NCI-H510A (cell line): Measurements from ENCODE around the gene PHACTR1.

Experiments used
- DNase-seq: peaks from one replicate; lab custom pipeline; 2025; lab: John Stamatoyannopoulos, UW

The PHACTR1 gene

DNA sequence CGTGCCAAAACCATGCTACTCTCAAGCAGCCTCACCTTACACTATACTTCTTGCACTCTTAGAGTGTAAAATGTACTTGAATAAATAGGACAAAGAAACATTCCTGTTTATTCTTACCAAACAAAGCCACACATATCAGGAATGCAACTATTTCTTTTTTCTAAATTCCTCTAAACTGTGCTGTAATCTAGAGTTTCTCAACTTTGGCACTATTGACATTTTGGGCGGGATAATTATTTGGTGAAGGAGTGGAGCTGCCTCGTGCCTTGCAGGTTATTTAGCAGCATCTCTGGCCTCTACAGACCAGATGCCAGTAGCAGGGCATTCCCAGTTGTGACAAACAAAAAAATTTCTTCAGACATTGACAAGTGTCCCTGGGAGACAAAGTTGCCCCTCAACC lies 86.9 kb downstream of the PHACTR1 start:
- no peak for DNase-seq

DNA sequence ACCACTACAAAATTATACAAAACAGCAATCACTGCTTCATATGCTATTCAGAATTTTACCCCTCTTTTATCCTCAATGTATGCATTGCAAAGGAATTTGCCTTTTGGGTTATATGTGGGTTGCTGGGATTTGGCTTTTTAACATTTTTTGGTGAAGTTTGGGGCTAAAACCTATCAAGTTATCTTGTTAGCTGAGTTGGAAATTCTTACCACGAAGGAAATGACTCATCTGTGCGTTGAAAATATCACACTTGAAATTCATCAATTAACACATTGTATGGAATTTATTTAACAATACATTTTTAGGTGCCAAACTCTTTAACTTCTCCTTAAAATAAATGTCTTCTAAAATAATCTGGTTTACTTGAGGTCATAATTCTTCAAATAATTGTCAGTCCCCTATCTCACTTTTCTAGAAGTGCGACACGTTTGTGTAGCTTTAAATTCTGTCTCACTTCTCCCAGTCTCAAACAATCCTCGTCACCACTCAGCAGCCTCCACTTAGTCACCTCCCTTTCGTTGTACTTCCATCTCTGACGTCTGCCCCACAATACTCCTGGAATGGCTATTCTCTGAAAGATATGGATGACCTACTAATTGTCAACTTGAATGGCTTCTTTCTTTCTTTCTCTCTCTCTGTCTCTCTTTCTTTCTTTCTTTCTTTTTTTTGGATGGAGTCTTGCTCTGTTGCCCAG lies 88.5 kb downstream of the PHACTR1 start:
- no peak for DNase-seq

DNA sequence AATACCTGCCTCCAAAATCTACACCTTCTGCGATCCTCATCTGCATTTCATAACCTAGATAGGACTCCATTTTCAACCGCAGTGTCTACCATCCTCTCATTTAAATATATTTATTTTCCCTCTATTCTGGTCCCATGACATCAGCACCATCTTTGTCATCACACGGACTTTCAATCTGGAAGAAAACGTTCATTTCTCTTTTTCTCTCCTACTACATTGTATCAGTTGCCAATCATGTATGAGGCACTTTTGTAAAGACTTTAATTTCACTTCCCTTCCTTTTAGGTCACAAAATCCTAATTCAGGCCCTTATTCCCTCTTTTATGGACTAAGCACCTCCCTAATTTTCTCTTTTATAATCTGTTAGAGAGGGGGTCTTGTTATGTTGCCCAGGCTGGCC lies 89.6 kb downstream of the PHACTR1 start:
- DNase-seq: no peak

DNA sequence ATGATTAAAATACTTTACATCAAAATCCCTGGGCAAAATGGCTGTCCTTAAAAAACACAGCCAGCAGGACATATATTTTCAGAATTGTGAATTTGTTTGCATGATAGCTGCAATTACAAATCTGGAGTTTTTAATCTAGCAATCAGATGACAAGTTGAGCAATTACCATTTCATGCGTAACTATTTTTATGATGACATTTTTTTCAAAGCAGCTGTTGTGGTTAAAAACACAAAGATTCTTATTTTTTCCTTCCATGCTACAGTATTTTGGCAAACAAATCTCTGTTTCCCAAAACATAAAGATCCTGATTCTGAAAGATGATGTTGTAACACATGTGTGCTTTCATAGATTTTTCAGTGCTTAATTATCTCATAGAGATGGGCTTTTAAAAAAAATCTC lies 90.2 kb downstream of the PHACTR1 start:
- DNase-seq: no peak

DNA sequence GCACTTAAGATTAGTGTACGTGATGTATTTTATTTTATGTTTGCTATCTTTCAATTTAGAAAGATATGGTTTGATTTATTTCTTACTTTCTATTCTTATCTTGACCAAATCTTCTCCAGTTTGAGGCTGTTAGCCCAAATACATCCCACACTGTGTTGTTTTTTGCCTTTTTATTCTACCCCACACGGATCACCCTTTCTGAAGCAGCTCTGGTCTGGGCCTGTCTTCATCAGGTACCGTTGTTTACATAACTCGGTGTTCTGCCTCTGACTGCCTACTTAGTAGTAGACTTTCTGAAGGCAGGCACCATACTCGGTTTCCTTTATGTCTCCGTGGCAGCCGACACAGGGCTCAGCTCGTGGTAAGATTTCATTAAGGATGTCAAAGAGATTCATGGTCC lies 95.0 kb downstream of the PHACTR1 start:
- DNase-seq: no peak

DNA sequence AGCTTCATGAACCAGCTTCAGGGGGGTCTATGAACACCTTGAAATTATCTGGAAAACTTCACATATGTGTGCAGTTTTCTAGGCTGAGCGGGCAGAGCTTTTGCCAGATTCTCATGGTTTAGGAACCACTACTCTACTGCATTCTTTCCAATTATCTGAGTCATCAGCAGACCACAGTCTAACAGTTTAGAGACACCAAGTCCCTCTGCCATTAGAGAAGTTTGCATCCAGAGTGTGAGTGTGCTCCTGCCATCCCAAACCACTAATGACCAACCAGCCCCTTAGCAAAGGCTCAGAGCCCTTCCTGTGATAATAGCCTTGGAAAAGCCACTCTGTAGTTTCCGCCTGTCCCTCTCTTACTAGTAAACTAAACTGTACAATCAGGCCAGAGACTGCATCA lies 96.8 kb downstream of the PHACTR1 start:
- no peak for DNase-seq

DNA sequence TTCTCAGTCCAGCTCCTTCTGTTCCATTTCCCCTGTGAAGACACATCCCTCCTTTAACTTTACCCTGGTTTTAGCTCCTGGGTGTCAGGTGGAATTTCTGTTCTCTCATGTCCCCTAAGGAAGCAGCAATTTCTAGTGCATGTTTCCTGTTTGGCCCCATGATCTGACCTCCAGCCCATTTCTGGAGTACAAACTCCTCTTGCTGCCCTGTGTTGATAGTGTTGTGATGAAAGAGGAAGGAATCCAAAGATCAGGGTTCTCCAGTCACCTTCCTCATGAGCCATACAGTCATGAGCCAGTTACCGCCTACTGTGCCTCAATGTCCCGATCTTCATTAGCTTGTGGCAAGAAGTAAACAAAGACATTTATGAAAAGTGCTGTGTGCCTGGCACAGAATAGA lies 97.4 kb downstream of the PHACTR1 start:
- no peak for DNase-seq

DNA sequence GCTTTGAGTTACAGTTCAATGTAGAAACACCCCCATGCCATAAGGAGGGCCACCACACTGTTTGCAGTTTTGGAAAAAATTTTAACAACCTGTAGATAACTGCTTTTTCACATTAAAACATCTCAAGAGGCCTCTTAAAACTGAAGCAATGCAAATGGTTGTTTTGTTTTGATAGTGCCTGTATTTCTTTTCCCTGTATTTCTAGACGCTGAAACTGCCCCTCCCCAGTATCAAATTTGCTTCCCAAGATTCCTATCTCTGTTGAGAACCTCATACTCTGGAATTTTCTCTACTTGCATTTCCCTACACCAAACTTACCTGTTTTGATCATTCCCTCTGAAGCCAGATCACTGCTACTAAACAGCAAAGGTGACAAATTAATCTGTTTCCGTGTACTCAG lies 98.5 kb downstream of the PHACTR1 start:
- no peak for DNase-seq

DNA sequence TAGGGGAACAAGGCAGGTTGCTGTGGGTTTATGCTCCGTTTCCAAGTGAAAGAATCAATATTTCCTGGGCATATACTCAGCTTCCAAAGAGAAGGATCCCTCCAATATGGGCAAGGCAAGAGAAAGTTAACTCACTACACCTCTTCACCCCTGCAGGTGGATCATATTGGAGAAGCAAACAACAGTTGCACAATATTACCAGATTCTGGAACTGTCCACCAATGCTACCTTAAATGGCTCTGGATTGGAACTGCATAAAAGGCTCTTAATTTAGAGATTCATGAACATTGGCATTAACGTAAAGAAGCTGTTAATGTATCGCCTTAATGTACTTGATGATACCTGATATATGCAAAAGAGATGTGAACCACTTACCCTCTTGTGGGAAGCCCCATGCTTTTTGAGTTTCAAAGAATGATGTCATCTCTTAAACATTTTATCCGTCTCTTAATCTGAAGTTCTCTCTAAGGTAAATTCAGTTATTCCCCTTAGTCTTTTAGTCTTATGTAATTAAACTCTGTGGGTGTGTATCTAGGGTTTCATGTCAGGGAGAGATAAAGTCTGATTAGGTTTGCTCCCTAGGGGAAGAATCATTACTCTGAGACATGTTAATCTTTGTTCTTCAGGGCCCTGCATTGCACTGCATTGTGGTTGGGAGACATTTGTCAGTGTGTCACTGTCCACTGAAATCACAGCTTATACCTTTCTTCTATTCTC lies 99.5 kb downstream of the PHACTR1 start:
- no peak for DNase-seq

DNA sequence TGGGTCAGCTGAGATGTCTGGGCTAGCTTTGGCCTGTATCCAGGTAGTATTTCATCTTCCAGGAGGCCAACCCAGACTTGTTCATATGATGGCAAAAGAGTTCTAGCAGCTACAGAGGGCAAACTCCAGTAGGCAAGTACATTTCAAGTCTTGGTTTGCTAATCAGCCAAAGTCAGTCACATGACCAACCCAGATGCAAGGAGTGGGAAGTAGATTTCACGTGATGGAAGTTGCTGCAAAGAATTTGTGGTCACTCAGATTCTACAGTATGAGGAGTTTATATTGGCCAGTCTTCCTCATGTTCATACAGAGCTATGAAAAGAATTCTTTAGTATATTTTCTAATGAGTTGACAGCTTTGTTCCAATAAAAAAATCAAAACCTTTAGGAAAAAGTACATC lies 101.8 kb downstream of the PHACTR1 start:
- no peak for DNase-seq

DNA sequence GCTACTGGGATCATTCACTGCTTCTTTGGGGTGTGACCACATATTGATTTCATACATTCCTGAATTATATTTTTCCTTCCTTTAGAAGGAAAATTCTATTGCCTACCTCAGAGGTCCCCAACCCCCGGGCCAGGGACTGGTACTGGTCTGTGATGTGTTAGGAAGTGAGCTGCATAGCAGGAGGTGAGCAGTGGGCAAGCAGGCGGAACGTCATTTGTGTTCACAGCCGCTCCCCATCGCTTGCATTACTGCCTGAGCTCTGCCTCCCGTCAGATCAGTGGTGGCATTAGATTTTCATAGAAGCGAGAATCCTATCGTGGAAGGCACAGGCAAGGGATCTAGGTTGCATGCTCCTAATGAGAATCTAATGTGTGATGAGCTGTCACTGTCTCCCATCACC lies 107.3 kb downstream of the PHACTR1 start:
- no peak for DNase-seq

DNA sequence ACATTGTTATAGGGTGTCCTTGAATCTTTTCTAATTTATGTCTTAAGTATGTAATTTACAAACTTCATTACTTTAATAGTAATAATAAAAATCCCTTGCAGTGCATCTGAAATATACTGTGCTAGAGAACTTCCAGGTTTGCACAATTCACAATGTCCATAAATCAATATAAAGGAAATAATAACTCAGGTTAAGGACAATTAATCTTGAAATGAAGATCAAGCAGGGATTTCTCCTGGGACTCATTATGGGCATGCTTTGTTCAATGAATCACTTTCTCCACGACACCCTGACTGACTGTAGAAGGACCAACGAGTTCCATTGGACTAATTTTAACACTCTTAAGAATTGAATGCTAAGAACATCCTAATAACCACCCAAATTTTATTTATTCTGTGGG lies 110.0 kb downstream of the PHACTR1 start:
- DNase-seq: no peak

DNA sequence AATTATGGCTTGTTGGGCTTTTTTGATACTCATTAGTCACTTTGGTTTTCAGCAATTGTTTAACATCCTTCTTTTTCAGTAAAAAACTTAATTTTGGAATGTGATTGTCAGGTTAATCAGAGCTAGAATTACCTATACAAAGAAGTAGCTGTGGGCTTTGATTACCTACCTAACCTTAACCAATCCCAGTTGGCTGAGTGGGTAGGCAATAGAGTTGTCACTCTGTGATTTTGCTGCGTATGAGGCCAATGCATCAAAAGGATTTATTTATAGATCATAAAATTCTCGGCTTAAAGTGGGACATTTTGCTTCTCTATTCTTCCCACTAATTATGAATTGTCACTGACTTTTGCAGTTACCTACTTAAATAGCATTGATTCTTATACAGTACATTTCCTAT lies 111.4 kb downstream of the PHACTR1 start:
- DNase-seq: no peak

DNA sequence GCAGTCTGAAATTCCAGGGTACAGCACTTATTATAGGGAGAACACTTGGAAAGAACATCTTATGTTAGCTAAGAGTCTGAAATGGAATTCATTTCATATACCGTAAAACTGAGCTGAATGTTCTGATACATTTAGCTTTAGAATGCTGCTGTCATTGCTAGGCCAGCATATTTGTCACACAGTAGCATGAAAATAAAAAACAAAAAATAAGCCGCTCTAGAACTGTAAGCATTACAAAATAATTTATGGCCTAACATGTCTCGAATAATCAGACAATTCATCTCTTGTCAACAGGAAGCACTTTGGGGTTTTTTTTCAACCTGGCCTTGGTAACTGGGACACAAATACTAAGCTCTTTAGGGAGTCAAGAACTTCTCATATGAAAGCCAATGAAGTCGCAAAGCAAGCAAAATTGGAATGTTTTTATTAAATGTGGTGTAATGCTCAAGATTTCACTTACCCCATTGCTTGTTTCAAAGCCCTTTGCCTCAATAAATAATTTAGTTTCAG lies 115.7 kb downstream of the PHACTR1 start:
- DNase-seq: no peak

DNA sequence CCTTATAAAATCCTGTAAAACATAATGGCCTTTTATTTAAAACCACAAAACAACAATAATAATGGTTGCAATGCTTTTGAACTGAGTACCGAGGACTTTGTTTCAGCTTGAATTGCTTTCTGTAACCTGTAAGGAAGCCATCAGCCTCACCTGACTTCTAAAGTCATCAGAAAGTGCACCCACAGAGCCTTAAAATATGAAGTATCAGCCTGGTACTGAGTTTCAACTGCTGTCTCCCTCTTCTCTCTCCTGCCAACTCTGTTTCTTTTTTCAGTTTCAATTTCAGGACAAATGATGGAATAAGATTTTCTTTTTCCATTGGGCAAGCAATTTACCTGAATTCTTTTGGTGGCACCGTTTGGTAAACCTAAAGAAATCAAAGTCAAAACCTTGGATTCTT lies 119.4 kb downstream of the PHACTR1 start:
- no peak for DNase-seq

DNA sequence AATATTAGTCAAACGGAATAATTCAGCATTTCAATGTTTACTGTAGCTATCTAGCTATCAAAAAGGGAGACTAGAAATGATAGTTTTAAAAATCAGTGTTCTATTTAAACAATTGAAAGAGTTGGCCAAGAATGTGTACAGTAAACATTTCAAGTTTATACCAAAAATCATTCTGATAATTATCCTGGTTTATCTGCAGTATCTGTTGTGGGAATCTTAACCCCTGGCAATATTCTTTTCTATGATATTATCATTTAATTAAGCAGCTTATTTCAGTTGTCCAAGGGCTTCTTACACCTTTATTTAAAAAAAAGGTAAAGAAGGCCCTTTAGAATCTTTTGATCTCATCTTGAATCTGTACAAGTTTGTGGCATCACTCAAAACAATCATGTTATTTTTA lies 125.1 kb downstream of the PHACTR1 start:
- DNase-seq: no peak

DNA sequence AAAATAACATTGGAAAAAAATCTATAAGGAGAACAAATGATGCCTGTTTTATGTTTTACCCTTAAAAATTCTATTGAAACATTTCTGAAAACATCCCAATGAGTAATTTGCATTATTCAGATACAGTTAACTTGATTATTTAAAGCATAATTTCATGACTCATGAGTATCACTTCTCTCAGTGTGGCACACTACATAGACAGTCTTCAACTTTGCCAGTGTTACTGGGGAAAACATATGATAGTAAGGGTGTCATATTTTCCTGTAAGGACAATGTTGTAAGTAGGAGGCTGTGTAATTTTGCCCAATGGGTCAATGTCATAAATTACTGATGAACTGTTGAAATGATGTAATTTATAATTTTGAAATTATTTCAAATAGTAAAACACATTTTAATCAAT lies 125.5 kb downstream of the PHACTR1 start:
- DNase-seq: no peak

DNA sequence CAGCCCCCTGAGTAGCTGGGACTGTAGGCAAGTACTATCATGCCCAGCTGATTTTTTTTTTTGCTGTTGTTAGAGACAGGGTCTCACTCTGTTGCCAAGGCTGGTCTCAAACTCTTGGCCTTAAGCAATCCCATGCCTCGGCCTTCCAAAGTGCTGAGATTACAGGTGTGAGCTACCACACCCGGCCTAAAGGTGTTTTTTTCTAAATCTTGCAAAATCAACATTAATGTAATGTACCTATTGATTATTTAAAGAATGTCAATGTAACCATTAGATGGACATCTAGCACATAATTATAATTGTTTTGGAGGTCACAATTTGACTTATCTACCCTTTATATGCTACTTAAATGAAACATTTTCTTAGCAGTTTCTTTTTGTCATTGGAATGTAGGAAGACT lies 126.1 kb downstream of the PHACTR1 start:
- DNase-seq: no peak

DNA sequence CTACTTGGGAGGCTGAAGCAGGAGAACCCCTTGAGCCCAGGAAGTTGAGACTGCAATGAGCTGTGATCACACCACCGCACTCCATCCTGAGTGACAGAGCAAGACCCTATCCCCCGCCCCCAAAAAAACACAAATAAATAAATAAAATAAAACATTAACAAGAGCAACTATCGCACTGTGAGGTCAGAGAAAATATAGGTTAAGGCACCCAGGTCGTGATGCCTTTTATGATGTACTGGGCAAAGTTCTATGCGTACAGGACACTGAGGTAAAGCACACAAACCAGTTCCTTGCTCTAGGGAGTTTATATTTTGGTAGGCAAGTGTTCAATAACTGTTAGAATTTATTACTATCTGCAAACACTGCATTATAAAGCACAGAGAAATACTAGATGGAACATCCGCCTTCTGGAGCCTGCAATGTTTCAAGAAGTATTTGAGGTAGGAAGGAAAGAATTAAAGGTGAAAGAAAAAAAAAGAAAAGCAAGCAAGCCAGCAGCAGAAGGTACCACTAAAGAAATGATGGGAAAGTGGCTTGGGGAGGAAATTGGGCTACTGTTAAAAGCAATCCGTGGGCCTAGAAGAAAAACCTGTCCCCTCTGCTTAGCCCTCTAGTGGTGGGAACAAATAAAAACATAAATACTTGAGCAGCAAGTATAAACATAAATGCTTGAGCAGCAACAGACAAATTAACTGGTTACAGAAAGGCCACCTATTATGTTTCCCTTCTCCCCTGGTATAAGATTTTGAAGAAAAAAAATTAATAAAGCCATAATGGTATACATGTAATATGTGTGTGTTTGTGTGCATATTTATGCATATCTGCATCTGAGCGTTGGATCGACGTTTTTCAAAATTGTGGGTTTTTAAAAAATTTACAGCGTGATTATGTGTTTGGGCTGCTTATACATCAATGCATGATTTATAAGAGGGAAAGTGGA lies 128.0 kb downstream of the PHACTR1 start:
- no peak for DNase-seq

DNA sequence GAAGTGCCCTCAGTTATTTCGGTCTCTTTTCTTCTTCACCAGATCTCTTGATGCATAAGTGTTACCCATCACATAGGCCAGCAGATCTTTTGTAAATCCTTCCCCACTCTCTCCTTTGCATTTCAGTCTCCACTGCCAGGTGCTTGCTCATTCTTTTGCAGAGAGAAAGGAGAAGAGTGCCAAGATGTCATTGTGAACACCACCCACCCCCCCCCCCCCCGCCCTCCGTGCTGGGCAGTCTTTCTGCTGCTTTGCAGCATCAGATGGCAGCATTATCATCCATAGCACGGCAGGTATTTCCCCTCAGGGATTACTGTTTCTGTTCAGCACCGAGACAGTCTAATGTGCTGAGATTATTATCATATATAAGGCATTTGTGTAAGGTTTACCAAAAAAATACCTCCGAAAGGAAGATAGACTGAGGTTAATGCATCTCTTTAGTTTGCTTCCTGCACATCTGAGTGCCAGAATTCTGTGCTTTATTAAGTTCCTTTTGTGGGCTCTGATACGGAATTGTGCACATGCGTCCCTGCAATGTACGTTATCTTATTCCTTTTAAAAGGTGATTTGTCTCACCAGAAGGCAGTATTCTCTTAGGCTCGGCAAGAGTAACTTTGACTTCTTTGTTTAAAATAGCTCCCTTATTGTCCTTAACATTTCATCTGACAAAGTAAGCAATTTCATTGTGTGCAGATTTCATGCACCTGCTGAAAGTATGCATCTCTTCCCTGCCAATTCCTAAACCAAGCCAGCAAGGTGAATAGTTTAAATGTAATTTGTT lies 128.8 kb downstream of the PHACTR1 start:
- DNase-seq: no peak

DNA sequence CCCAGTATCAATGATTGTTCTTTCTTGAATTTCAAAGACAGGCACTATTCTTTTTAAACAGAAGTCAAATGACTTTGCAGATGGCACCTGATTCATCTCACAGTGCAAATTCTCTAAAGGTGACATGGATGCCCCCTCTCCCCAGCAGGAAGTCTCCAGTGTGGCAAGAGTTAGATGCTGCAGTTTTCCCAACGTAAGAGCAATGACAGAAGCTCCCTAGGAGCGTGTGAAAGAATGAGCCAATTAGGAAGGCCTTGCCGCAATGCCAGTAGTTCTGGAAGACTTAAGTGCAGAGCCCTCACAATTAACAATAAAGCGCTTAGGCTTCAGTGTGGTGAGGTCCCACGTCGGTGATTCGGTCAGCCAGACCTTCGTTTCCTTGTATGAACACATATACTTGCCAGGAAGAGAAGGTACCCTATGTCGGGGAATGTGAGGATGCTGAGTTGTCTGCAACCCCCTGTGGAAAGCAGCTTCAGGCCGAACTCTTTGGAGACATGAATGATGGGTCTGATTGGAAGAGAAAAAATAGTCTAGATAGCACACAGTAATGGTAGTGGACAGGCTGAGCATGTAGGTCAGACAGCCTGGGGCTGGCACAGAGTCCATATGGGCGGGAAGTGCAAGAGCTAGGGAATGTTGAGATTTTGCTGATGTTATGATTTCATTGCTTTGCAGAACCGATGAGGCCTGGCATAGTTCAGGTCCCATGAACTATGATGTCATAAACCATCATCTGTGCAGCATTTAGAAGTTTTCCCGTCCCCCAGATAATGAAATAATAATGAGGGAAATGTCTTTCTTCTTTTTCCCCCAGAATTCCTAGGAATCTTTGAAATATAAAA lies 132.6 kb downstream of the PHACTR1 start:
- no peak for DNase-seq
